ENCODE results near the gene HINFP.

Gene HINFP

DNA sequence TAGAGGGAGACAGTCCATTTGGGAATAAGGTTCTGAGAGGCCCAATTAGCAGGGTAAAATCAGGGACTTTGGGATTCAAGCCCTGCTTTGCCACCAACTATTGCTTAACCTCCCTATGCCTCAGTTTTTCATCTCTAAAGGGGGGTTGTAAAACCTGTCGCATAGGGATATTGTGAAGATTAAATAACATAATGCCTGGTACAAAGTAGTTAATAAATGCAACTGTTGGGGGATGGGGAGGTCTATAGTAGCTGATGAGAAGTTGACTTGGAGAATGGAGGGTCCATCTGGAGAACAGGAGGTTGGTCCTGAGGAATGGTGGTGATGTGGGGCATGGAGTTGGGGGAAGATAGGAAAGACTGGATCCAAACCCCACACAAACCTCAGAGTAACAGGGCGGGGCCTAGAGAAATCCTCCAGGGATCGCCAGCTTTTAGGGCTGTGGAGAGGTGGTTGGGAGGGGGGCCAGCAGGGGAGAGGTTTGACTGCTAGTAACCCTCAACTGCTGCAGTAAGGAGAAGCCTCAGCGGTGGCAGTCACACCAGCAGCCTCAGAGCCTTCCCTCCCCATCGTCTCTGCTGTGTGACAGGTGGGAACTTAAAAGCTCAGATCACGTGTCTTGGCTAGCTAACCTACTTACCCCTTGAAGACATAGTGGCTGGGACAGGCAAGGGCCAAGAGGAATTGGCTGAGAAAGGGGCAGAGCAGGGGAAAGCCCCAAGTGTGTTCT, 26.4 kb downstream of the HINFP start:
- TF ChIP-seq, protein P1, sequence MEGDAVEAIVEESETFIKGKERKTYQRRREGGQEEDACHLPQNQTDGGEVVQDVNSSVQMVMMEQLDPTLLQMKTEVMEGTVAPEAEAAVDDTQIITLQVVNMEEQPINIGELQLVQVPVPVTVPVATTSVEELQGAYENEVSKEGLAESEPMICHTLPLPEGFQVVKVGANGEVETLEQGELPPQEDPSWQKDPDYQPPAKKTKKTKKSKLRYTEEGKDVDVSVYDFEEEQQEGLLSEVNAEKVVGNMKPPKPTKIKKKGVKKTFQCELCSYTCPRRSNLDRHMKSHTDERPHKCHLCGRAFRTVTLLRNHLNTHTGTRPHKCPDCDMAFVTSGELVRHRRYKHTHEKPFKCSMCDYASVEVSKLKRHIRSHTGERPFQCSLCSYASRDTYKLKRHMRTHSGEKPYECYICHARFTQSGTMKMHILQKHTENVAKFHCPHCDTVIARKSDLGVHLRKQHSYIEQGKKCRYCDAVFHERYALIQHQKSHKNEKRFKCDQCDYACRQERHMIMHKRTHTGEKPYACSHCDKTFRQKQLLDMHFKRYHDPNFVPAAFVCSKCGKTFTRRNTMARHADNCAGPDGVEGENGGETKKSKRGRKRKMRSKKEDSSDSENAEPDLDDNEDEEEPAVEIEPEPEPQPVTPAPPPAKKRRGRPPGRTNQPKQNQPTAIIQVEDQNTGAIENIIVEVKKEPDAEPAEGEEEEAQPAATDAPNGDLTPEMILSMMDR (conservative IDR thresholded peaks at IDR 0.05): no peak
- H3K27ac ChIP-seq: no peak overlapping the region

DNA sequence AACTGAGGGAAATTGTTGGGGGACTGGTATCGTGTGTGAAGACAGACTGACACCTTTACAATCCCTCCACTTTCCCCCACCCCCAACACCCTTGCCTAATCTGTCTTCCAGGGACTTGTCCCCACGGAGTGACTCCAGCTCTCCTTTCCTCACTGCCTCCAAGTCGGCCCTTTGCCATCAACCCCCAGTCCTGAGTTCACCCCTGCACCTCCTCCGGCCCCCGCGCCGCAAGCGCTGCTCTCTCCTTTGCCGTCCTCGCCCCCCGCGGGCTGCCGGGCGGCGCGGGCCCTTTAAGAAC, 27.3 kb downstream of the HINFP start:
- peak overlapping the region; percentile 47; the same call in 1 of the 2 replicates for H3K27ac ChIP-seq
- TF ChIP-seq, protein P1 (conservative IDR thresholded peaks at IDR 0.05): no peak

DNA sequence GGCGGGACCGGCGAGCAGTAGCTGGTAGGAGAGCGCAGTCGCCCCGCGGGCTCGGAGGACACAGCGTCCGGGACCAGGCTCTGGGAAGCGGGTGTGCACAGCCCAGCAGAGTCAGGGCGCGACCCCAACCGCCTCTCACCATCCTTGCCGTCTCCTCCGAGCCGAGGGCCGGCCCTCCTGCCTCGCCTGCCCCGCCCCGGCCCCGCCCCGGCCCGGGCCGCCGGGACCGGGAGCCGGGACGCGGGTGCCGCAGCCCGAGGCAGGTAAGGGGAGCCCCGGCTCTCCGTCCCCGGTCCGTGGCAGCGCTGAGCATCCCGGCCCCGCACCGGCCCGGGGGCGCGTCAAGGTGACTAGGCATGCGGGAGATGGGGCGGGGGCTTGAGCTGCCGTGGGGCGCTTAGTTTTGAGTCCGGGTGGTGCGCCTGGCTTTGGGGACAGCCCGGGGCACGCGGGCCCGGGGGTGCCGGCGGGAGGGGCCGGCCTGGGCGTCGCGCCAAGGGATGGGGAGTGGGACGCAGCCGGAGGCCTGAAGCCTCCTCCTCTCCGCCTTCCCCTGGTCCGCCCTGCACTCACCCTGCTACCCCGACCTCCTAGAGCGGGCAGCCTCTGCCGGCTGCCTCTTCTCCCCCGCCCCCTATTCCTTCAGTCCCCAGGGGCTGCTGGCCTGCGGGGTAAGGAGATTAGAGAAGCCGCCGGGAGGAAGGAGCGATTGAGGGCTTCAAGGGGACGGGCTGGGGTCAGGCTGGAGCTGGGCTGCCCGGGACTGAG, 27.8 kb downstream of the HINFP start, which contains the start of gene ABCG4:
Gene ABCG4 (plus strand): TSS at position 35 of the 768 bp plus-strand sequence. CDS start 914 bp downstream, outside the sequence.
- peak within 1 kb of the TSS; percentile 47; the same call in 1 of the 2 replicates for H3K27ac ChIP-seq
- TF ChIP-seq, protein P1 (conservative IDR thresholded peaks at IDR 0.05): no peak

DNA sequence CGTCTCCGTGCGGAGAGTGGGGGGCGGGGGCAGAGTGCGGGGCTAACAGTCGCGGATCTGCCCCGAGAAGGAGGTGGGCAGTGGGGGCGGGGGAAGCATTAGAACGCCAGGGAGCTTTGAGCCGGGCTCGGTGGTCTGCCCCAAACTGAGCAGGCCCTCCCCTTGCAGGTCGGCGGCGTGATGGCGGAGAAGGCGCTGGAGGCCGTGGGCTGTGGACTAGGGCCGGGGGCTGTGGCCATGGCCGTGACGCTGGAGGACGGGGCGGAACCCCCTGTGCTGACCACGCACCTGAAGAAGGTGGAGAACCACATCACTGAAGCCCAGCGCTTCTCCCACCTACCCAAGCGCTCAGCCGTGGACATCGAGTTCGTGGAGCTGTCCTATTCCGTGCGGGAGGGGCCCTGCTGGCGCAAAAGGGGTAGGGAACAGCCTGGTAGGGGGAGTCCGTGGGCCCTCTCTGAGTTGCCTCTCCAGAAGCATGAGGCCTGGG, 28.5 kb downstream of the HINFP start:
- TF ChIP-seq, protein P1 (conservative IDR thresholded peaks at IDR 0.05): no peak

DNA sequence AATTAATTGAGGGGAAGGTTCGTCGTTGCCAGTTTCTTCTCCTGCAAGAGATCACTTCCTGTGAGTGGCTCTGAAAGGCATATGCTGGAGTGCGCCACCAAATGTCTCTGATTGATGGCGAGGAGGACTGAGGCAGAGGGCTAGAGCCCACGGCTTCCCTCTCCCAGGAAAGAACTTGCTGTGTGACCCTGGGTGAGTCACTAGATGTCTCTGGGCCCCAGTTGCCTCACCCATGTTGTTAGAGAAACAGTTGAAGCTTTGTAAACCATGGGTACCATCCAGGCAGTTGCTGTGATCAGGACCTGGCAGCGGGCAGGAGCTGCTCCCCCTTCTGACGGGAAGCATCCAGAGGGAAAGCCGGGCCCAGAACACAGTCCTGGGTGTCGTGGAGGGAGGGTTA, 30.7 kb downstream of the HINFP start:
- TF ChIP-seq, protein P1 (conservative IDR thresholded peaks at IDR 0.05): no peak
- no peak overlapping the region for H3K27ac ChIP-seq

More for the DNA sequence above, 28.5 kb downstream of the HINFP start:
- no peak overlapping the region for H3K27ac ChIP-seq

DNA sequence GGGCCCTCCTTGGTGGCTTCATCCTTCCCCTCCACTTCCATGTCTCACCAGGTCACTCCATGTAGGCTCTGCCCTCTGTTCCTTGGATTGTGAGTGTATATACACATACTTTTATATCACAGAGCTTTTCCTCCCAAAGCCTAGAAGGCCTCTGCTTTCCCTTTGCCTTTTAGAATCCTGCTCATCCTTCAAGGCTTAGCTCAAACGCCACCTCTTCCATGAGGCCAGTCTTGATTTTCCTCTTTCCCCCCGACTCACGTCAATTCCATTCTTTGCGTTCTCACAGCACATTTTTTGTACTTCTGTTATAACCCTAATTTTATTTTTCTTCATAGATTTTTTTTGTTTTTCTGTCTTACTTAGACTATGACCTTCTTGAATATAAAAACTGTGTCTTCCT, 31.2 kb downstream of the HINFP start:
- TF ChIP-seq, protein P1 (conservative IDR thresholded peaks at IDR 0.05): no peak
- no peak overlapping the region for H3K27ac ChIP-seq

DNA sequence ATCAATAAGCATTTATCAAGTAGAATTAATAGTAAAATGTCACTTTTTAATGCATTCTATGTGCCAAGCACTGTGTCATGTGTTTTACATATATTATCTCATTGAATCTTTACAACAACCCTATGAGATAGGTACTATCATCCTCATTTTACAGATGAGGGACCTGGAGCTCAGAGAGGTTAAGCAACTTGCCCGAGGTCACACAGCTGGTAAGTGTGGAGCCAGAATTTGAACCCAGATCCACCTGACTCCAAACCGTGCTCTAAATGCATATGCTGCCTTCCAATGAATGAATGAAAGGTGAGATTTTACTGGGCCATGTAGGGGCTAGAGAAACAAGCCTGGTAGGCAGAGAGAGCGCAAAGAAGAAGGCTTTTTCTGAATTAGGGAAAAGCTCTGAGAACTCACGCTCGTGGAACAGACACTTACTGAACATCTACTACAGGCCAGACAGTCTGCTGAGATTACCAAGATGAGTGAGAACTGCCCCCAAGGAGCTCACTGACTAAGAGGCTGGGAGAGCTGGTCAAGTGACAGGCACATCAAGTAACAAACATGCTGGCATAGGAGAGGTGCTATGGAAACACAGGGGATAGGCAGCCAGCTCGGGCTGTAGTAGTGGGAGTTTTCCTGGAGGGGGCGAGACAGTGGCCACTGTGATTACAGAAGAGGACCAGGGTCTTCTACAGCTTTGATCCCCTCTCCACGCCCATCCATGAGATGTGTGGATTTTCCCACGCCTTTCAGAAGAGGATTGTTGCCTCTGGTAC, 31.9 kb downstream of the HINFP start:
- TF ChIP-seq, protein P1 (conservative IDR thresholded peaks at IDR 0.05): no peak
- no peak overlapping the region for H3K27ac ChIP-seq

Measured in VCaP (cell line).